Measurements from ENCODE around the gene EML6. TPM values are rescaled to one million over a fixed set of nuclear protein-coding genes. Genes with fewer than 3 reads are reported as not detected.

EML6 gene
- total RNA-seq, 1 donor from 2014 or later = 10.4 TPM

DNA sequence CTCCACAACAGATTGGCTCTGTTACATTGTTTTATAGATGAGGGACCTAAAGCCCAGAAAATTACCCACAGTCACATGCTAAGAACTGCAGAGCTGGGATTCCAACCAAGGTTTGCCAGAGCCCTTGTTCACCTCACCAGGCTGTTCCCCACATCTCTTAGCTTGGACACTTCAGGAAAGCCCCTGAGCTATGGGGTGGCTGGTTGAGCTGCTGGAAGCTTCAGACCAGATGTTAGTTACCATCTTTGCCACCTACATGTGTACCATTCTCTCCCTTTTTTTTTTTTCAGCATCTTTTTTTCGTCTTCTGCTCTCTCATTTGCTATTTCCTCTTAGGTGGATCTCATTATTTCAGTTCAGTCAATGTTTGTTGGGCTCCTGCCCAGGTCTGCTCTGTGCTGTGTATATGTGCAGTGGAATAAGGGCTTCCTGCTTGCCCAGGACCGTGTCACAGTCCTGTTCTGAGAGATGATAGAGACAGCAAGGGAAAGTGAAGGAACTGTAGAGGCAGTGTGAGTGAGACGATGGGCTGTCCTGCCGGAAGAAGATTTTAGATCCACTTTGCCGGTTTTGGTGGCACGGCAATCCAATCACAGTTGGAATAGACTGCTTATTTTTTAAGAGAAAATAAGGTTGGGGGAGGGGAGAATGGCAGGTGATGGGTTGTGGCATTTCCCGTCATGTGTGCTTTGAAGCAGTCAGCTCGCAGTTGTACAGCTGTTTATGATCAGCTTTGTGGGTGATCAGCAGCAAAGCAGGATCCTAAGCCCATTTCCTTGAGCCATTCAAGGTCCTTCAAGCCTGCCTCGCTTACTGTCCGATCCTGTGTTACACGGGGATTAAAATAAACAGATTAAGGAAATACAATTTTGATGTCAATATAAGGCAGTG is 174.2 kb downstream of the EML6 start:
- Histone ChIP-seq H3K9me3 (ENCODE audit: control insufficient read depth in 3 of 3, low read length in 3 of 3) (peaks cover 0 to 6% (median 0%) of the 10 kb centered on the region in 3 donors), H3K36me3 (ENCODE audit: control insufficient read depth in 3 of 3, insufficient read depth in 3 of 3, low read length in 3 of 3) (no peaks in the 10 kb centered on the region), H3K27ac (ENCODE audit: low read depth, low read length) (no peak overlapping the region), H3K9ac (ENCODE audit: low read depth in 1 of 3, low read length in 3 of 3) (no peak overlapping the region), H3K4me3 (ENCODE audit: low read length in 3 of 3) (no peak overlapping the region), H3K27me3 (ENCODE audit: control insufficient read depth in 3 of 3, insufficient read depth in 3 of 3, low read length in 3 of 3) (no peaks in the 10 kb centered on the region), H3K4me1 (ENCODE audit: control insufficient read depth in 3 of 3, insufficient read depth in 3 of 3, low read length in 3 of 3) (peaks cover 0 to 10% (median 5%) of the 10 kb centered on the region in 3 donors)

GRCh38 chr2:54898456-54899226 is 175.2 kb downstream of the EML6 start:
- peaks cover 0 to 11% (median 5%) of the 10 kb centered on the region in 3 donors for H3K4me1 ChIP-seq (ENCODE audit: control insufficient read depth in 3 of 3, insufficient read depth in 3 of 3, low read length in 3 of 3)
- H3K36me3 ChIP-seq (ENCODE audit: control insufficient read depth in 3 of 3, insufficient read depth in 3 of 3, low read length in 3 of 3) = no peaks in the 10 kb centered on the region
- no peak overlapping the region for H3K27ac ChIP-seq (ENCODE audit: low read depth, low read length)
- no peak overlapping the region for H3K9ac ChIP-seq (ENCODE audit: low read depth in 1 of 3, low read length in 3 of 3)
- peaks cover 0 to 6% (median 0%) of the 10 kb centered on the region in 3 donors for H3K9me3 ChIP-seq (ENCODE audit: control insufficient read depth in 3 of 3, low read length in 3 of 3)
- H3K27me3 ChIP-seq (ENCODE audit: control insufficient read depth in 3 of 3, insufficient read depth in 3 of 3, low read length in 3 of 3) = no peaks in the 10 kb centered on the region
- no peak overlapping the region for H3K4me3 ChIP-seq (ENCODE audit: low read length in 3 of 3)

DNA sequence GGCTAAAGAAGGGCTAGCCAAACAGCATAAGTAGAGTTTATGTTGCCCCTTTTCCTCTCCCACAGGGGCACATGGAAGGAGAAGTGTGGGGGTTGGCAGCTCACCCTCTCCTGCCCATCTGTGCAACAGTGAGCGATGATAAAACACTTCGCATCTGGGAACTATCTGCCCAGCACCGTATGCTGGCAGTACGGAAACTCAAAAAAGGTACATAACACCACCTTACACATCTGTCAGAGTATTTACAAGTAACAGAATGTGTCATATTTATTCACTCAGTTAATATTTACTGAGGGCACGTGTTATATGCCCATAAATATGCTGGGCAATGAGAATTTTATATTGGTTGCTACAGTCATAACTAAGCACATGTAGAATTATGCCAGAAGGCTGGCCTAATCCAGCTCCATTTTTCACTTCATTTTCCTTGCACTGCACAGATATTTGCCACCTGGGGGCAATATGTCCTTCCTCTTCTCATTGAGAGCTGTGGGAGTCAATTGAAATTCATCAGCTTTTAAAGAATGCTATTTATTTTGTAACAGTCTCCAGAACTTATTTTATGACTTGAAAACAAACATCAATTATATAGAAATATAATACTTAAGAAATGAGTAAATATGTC is 176.2 kb downstream of the EML6 start:
- no peaks in the 10 kb centered on the region for H3K36me3 ChIP-seq (ENCODE audit: control insufficient read depth in 3 of 3, insufficient read depth in 3 of 3, low read length in 3 of 3)
- peaks cover 0 to 6% (median 0%) of the 10 kb centered on the region in 3 donors for H3K9me3 ChIP-seq (ENCODE audit: control insufficient read depth in 3 of 3, low read length in 3 of 3)
- no peak overlapping the region for H3K27ac ChIP-seq (ENCODE audit: low read depth, low read length)
- no peaks in the 10 kb centered on the region for H3K27me3 ChIP-seq (ENCODE audit: control insufficient read depth in 3 of 3, insufficient read depth in 3 of 3, low read length in 3 of 3)
- H3K4me1 ChIP-seq (ENCODE audit: control insufficient read depth in 3 of 3, insufficient read depth in 3 of 3, low read length in 3 of 3) = peaks cover 4 to 21% (median 8%) of the 10 kb centered on the region in 3 donors
- no peak overlapping the region for H3K4me3 ChIP-seq (ENCODE audit: low read length in 3 of 3)
- H3K9ac ChIP-seq (ENCODE audit: low read depth in 1 of 3, low read length in 3 of 3) = no peak overlapping the region

- H3K9me3 ChIP-seq (ENCODE audit: control insufficient read depth in 3 of 3, low read length in 3 of 3) = no peaks in the 10 kb centered on the region
- H3K4me1 ChIP-seq (ENCODE audit: control insufficient read depth in 3 of 3, insufficient read depth in 3 of 3, low read length in 3 of 3) = peaks cover 14 to 38% (median 17%) of the 10 kb centered on the region in 3 donors
- peak overlapping the region in 2 of 3 donors; percentile 7 to 46 for H3K4me3 ChIP-seq (ENCODE audit: low read length in 3 of 3)
- no peaks in the 10 kb centered on the region for H3K36me3 ChIP-seq (ENCODE audit: control insufficient read depth in 3 of 3, insufficient read depth in 3 of 3, low read length in 3 of 3)
- H3K27ac ChIP-seq (ENCODE audit: low read depth, low read length) = no peak overlapping the region
- H3K9ac ChIP-seq (ENCODE audit: low read depth in 1 of 3, low read length in 3 of 3) = no peak overlapping the region
- H3K27me3 ChIP-seq (ENCODE audit: control insufficient read depth in 3 of 3, insufficient read depth in 3 of 3, low read length in 3 of 3) = no peaks in the 10 kb centered on the region
Measured at GRCh38 chr2:54901224-54901986, 177.9 kb downstream of the EML6 start.

- Histone ChIP-seq H3K9ac (ENCODE audit: low read depth in 1 of 3, low read length in 3 of 3) (no peak overlapping the region), H3K27me3 (ENCODE audit: control insufficient read depth in 3 of 3, insufficient read depth in 3 of 3, low read length in 3 of 3) (no peaks in the 10 kb centered on the region), H3K9me3 (ENCODE audit: control insufficient read depth in 3 of 3, low read length in 3 of 3) (no peaks in the 10 kb centered on the region), H3K4me3 (ENCODE audit: low read length in 3 of 3) (no peak overlapping the region), H3K27ac (ENCODE audit: low read depth, low read length) (no peak overlapping the region), H3K36me3 (ENCODE audit: control insufficient read depth in 3 of 3, insufficient read depth in 3 of 3, low read length in 3 of 3) (no peaks in the 10 kb centered on the region), H3K4me1 (ENCODE audit: control insufficient read depth in 3 of 3, insufficient read depth in 3 of 3, low read length in 3 of 3) (peaks cover 19 to 45% (median 20%) of the 10 kb centered on the region in 3 donors)
Measured at GRCh38 chr2:54902763-54903162, 179.3 kb downstream of the EML6 start.

DNA sequence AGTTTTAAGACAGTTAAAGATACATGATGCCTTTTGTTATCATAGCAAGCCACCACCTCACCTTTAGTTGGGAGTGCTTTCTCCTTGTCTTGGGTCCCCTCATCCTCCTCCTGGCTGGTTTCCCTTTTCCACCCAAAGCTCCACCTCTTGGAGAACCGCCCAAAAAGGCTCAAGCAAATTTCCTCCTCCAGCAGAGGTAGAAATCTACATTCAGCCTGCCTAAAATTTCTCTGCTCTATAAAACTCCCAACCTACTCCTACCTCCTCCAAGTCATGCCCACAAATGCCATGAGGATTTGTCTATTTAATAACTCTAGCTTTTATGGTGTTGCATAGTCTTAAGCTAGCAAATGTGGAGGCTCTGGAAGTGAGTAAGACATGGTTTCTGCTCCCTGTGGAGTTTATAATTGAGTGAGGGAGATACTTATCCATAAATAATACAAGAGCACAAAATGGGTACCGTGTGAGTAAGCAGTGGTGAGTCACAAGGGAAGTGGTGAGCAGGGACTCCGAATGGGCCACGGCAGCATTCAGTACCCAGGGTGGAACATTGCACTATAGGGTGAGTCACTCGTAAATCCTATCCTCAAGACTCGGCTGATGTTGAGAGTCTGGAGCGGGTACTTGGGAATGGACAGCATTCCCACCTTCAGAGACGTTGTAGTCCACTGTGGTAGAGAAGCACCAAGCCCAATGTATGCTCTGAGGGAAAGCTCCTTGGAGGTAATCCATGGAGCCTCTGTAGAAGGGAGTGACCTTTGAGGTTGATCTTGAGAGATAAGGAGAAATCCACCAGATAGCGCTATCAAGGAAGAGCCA is 180.5 kb downstream of the EML6 start:
- peak overlapping the region; percentile 63 for H3K27ac ChIP-seq (ENCODE audit: low read depth, low read length)
- no peaks in the 10 kb centered on the region for H3K27me3 ChIP-seq (ENCODE audit: control insufficient read depth in 3 of 3, insufficient read depth in 3 of 3, low read length in 3 of 3)
- no peak overlapping the region for H3K4me3 ChIP-seq (ENCODE audit: low read length in 3 of 3)
- H3K9ac ChIP-seq (ENCODE audit: low read depth in 1 of 3, low read length in 3 of 3) = no peak overlapping the region
- H3K9me3 ChIP-seq (ENCODE audit: control insufficient read depth in 3 of 3, low read length in 3 of 3) = no peaks in the 10 kb centered on the region
- H3K4me1 ChIP-seq (ENCODE audit: control insufficient read depth in 3 of 3, insufficient read depth in 3 of 3, low read length in 3 of 3) = peaks cover 20 to 52% (median 24%) of the 10 kb centered on the region in 3 donors
- H3K36me3 ChIP-seq (ENCODE audit: control insufficient read depth in 3 of 3, insufficient read depth in 3 of 3, low read length in 3 of 3) = no peaks in the 10 kb centered on the region

DNA sequence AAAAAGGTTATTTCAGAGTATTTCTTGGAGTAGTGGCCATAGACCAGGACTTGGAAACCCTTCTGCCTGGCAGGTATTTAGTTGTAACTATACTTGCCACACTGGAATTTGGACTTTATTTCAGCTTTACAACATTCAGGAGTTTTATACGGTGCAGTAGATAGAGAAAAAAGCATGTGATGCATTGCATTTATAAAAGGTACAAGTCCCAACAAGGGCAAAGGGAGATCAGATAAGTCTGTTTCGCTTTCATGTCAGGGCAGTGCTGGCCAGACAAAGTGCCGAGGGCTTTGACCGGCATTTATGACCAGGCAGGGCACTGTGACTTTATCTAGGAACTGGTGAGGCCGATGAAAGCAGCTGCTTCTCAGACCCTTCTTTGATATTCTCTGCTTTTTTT is 181.4 kb downstream of the EML6 start:
- H3K27ac ChIP-seq (ENCODE audit: low read depth, low read length) = peak overlapping the region; percentile 63
- no peaks in the 10 kb centered on the region for H3K36me3 ChIP-seq (ENCODE audit: control insufficient read depth in 3 of 3, insufficient read depth in 3 of 3, low read length in 3 of 3)
- H3K27me3 ChIP-seq (ENCODE audit: control insufficient read depth in 3 of 3, insufficient read depth in 3 of 3, low read length in 3 of 3) = no peaks in the 10 kb centered on the region
- H3K9me3 ChIP-seq (ENCODE audit: control insufficient read depth in 3 of 3, low read length in 3 of 3) = no peaks in the 10 kb centered on the region
- peak overlapping the region; percentile 23 to 55 (median 46) for H3K9ac ChIP-seq (ENCODE audit: low read depth in 1 of 3, low read length in 3 of 3)
- peaks cover 23 to 52% (median 24%) of the 10 kb centered on the region in 3 donors for H3K4me1 ChIP-seq (ENCODE audit: control insufficient read depth in 3 of 3, insufficient read depth in 3 of 3, low read length in 3 of 3)
- H3K4me3 ChIP-seq (ENCODE audit: low read length in 3 of 3) = peak overlapping the region in 2 of 3 donors; percentile 2 to 8

DNA sequence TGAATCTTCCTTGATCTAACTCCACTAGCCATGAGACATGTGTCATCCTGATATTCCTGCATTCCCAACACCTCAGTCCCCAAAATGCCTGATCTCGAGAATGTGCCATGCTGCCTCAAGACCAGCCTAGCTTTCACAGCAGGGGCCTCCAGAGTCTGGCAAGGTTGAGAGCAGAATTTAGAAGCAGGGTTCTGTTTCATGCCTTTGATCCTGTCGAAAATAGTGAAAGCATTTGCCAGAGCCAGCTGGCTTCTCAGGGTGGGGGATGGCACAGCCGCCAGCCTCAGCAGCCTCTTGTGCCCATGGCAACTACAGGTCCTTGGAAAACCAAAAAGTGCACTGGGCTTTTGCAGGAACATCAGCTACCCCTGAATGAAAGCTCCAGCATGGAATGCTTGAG is 183.3 kb downstream of the EML6 start:
- Histone ChIP-seq H3K36me3 (ENCODE audit: control insufficient read depth in 3 of 3, insufficient read depth in 3 of 3, low read length in 3 of 3) (no peaks in the 10 kb centered on the region), H3K27me3 (ENCODE audit: control insufficient read depth in 3 of 3, insufficient read depth in 3 of 3, low read length in 3 of 3) (no peaks in the 10 kb centered on the region), H3K27ac (ENCODE audit: low read depth, low read length) (peak overlapping the region; percentile 4), H3K9ac (ENCODE audit: low read depth in 1 of 3, low read length in 3 of 3) (peak overlapping the region in 2 of 3 donors; percentile 2 to 28), H3K9me3 (ENCODE audit: control insufficient read depth in 3 of 3, low read length in 3 of 3) (no peaks in the 10 kb centered on the region), H3K4me3 (ENCODE audit: low read length in 3 of 3) (peak overlapping the region in 1 of 3 donors; percentile 14), H3K4me1 (ENCODE audit: control insufficient read depth in 3 of 3, insufficient read depth in 3 of 3, low read length in 3 of 3) (peaks cover 19 to 43% (median 23%) of the 10 kb centered on the region in 3 donors)

DNA sequence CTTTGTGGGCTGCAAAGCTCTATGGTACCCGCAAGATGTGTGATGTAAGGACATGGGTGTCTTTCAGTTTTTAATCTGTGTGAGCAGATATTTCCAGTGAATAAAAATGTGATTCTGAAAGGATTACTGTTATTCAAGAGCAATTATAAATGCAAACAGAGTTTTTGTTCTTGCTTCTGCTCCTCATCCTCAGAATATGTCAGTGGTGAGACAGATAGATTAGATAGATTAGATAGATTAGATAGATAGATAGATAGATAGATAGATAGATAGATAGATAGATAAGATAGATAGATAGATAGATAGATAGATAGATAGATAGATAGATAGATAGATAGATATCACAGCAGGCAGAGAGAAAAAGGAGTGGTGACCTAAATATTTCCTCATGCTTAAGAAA is 184.2 kb downstream of the EML6 start:
- no peaks in the 10 kb centered on the region for H3K27me3 ChIP-seq (ENCODE audit: control insufficient read depth in 3 of 3, insufficient read depth in 3 of 3, low read length in 3 of 3)
- H3K27ac ChIP-seq (ENCODE audit: low read depth, low read length) = no peak overlapping the region
- no peak overlapping the region for H3K4me3 ChIP-seq (ENCODE audit: low read length in 3 of 3)

More for the DNA sequence above, 184.2 kb downstream of the EML6 start:
- Histone ChIP-seq H3K4me1 (ENCODE audit: control insufficient read depth in 3 of 3, insufficient read depth in 3 of 3, low read length in 3 of 3) (peaks cover 19 to 42% (median 23%) of the 10 kb centered on the region in 3 donors), H3K9me3 (ENCODE audit: control insufficient read depth in 3 of 3, low read length in 3 of 3) (no peaks in the 10 kb centered on the region), H3K9ac (ENCODE audit: low read depth in 1 of 3, low read length in 3 of 3) (no peak overlapping the region), H3K36me3 (ENCODE audit: control insufficient read depth in 3 of 3, insufficient read depth in 3 of 3, low read length in 3 of 3) (no peaks in the 10 kb centered on the region)
